CD4-positive, alpha-beta T cell treated with Interleukin-15 for 1 hour (primary cell): ENCODE data around the gene RGN.
"Not testable (repeated sequence)": the region's sequence is repeated elsewhere in the genome, so short reads cannot be mapped to it uniquely, and the experiment has no call there.

ENCODE experiments used
- DNase-seq: peaks from one replicate; pipeline ENCODE4 v3.0.0-alpha.2; 2020

RGN gene

GRCh38 chrX:47124466-47124865 lies 46.2 kb downstream of the RGN start:
- not testable (repeated sequence) for DNase-seq

GRCh38 chrX:47129157-47129898 lies 51.1 kb downstream of the RGN start:
- peak; percentile 92 for DNase-seq

GRCh38 chrX:47129899-47130358 lies 51.7 kb downstream of the RGN start:
- no peak for DNase-seq

DNA sequence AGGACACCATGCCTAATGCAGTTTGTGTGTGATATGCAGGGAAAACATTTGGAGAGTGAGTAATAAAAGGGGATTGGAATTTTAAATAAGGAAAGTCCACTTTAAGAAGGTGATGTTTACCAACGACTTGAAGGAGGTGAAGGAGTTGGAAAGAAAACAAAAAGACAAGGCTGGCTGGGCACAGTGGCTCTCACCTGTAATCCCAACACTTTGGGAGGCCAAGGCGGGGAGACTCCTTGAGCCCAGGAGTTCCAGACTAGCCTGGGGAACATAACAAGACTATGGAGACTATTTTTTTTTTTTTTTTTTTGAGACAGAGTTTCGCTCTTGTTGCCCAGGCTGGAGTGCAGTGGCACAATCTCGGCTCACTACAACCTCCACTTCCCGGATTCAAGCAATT lies 55.2 kb downstream of the RGN start:
- DNase-seq = no peak

- DNase-seq = not testable (repeated sequence)
These were observed 57.4 kb downstream of the RGN start for GRCh38 chrX:47135650-47136049.

DNA sequence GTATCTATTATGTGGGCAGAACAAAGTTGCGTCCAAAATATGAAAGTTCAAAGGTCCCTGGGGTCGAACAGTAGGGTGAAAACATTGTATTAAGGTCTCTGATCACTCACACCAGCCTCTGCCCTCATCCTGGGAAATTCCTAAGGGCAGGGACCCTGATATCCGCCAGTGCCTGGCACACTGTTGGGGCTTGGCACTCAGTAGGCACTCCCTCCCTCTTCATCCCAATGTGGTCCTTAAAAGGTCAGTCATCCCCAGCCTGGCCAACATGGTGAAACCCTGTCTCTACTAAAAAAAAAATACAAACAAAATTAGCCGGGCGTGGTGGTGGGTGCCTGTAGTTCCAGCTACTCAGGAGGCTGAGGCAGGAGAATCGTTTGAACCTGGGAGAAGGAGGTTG lies 59.9 kb downstream of the RGN start:
- DNase-seq = no peak
